ENCODE measurements around the gene DDAH1.
A peak's percentile ranks its signal among the peaks of the same experiment; 100 is the strongest.

The DDAH1 gene

DNA sequence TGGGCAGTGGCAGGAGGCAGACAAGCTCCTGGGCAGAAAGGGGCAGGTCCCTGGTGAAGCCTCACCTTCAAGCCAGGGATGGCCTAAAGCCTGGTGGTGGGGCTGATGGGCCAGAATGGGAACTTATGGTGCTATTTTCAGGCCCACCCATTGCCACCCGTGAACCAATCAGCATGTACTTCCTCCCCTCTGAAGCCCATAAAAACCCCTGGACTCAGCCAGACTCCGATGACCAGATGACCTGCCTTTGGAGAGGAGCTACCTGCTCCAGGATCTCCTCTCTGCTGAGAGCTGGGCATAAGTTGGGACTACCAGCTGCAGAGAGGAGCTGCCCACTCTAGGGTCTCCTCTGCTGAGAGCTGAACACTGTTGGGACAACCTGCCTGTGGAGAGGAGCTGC is 180.8 kb downstream of the DDAH1 start:
- H3K27me3 ChIP-seq = no peaks in the 10 kb centered on the region
- H3K36me3 ChIP-seq = no peaks in the 10 kb centered on the region
- no peak for TF ChIP-seq Cebpa-rat (IDR thresholded peaks at IDR 0.05)
- H3K9ac ChIP-seq = no peak overlapping the region
- H4K20me1 ChIP-seq = no peaks in the 10 kb centered on the region
- H3K4me1 ChIP-seq = peaks cover 6% of the 10 kb centered on the region
- no peak overlapping the region for H3K27ac ChIP-seq
- H3K4me2 ChIP-seq = no peak overlapping the region
- no peak overlapping the region for H3K4me3 ChIP-seq
- peaks cover 14% of the 10 kb centered on the region for H3K9me3 ChIP-seq

GRCh38 chr1:85283475-85284199 is 181.3 kb downstream of the DDAH1 start:
- Histone ChIP-seq H3K9me3 (peaks cover 14% of the 10 kb centered on the region), H3K27ac (no peak overlapping the region), H3K4me1 (peaks cover 5% of the 10 kb centered on the region; the same call in 1 of the 2 replicates), H3K4me3 (no peak overlapping the region), H3K9ac (no peak overlapping the region), H4K20me1 (no peaks in the 10 kb centered on the region), H3K27me3 (no peaks in the 10 kb centered on the region), H3K36me3 (no peaks in the 10 kb centered on the region), H3K4me2 (0 out of 2 replicates have a peak overlapping the region, but pooled peaks have one; percentile 12)
- no peak for TF ChIP-seq Cebpa-rat (IDR thresholded peaks at IDR 0.05)

GRCh38 chr1:85282424-85282823 is 182.5 kb downstream of the DDAH1 start:
- Histone ChIP-seq H3K27ac (no peak overlapping the region), H3K9me3 (peaks cover 14% of the 10 kb centered on the region), H3K9ac (no peak overlapping the region)

GRCh38 chr1:85280636-85281035 is 184.3 kb downstream of the DDAH1 start:
- peaks cover 15% of the 10 kb centered on the region for H3K4me1 ChIP-seq
- no peak overlapping the region for H3K4me2 ChIP-seq
- no peak overlapping the region for H3K9ac ChIP-seq
- no peak overlapping the region for H3K4me3 ChIP-seq
- H3K9me3 ChIP-seq = peaks cover 14% of the 10 kb centered on the region
- peaks cover 2% of the 10 kb centered on the region for H4K20me1 ChIP-seq
- no peaks in the 10 kb centered on the region for H3K27me3 ChIP-seq
- H3K27ac ChIP-seq = no peak overlapping the region
- TF ChIP-seq Cebpa-rat (IDR thresholded peaks at IDR 0.05) = no peak
- no peaks in the 10 kb centered on the region for H3K36me3 ChIP-seq

More at GRCh38 chr1:85282424-85282823, 182.5 kb downstream of the DDAH1 start:
- Histone ChIP-seq H3K4me3 (no peak overlapping the region), H3K36me3 (no peaks in the 10 kb centered on the region), H3K4me1 (peaks cover 7% of the 10 kb centered on the region), H4K20me1 (no peaks in the 10 kb centered on the region), H3K4me2 (no peak overlapping the region), H3K27me3 (no peaks in the 10 kb centered on the region)
- no peak for TF ChIP-seq Cebpa-rat (IDR thresholded peaks at IDR 0.05)

- H3K36me3 ChIP-seq = no peaks in the 10 kb centered on the region
- H4K20me1 ChIP-seq = peaks cover 13% of the 10 kb centered on the region
- H3K27ac ChIP-seq = no peak overlapping the region
- TF ChIP-seq Cebpa-rat (IDR thresholded peaks at IDR 0.05) = no peak
- H3K4me3 ChIP-seq = no peak overlapping the region
- H3K4me2 ChIP-seq = no peak overlapping the region
- peaks cover 9% of the 10 kb centered on the region for H3K9me3 ChIP-seq
- H3K4me1 ChIP-seq = peaks cover 26% of the 10 kb centered on the region
- no peak overlapping the region for H3K9ac ChIP-seq
- no peaks in the 10 kb centered on the region for H3K27me3 ChIP-seq
Measured at GRCh38 chr1:85279458-85280080, 185.4 kb downstream of the DDAH1 start.

- Histone ChIP-seq H3K9me3 (0 out of 2 replicates have a peak, but pooled peaks cover 2% of the 10 kb centered on the region), H3K4me2 (no peak overlapping the region), H3K36me3 (no peaks in the 10 kb centered on the region), H3K27ac (no peak overlapping the region), H4K20me1 (peaks cover 20% of the 10 kb centered on the region), H3K4me1 (peaks cover 32% of the 10 kb centered on the region), H3K9ac (no peak overlapping the region), H3K4me3 (no peak overlapping the region), H3K27me3 (no peaks in the 10 kb centered on the region)
- no peak for TF ChIP-seq Cebpa-rat (IDR thresholded peaks at IDR 0.05)
Measured at GRCh38 chr1:85278853-85279314, 186.1 kb downstream of the DDAH1 start.

- H3K4me2 ChIP-seq = no peak overlapping the region
- H3K4me3 ChIP-seq = no peak overlapping the region
- no peaks in the 10 kb centered on the region for H3K9me3 ChIP-seq
- peaks cover 31% of the 10 kb centered on the region for H3K4me1 ChIP-seq
- no peaks in the 10 kb centered on the region for H3K27me3 ChIP-seq
- peaks cover 5% of the 10 kb centered on the region for H3K36me3 ChIP-seq
- no peak overlapping the region for H3K9ac ChIP-seq
- H3K27ac ChIP-seq = no peak overlapping the region
- no peak for TF ChIP-seq Cebpa-rat (IDR thresholded peaks at IDR 0.05)
- H4K20me1 ChIP-seq = peaks cover 30% of the 10 kb centered on the region
Measured at GRCh38 chr1:85277802-85278201, 187.2 kb downstream of the DDAH1 start.

DNA sequence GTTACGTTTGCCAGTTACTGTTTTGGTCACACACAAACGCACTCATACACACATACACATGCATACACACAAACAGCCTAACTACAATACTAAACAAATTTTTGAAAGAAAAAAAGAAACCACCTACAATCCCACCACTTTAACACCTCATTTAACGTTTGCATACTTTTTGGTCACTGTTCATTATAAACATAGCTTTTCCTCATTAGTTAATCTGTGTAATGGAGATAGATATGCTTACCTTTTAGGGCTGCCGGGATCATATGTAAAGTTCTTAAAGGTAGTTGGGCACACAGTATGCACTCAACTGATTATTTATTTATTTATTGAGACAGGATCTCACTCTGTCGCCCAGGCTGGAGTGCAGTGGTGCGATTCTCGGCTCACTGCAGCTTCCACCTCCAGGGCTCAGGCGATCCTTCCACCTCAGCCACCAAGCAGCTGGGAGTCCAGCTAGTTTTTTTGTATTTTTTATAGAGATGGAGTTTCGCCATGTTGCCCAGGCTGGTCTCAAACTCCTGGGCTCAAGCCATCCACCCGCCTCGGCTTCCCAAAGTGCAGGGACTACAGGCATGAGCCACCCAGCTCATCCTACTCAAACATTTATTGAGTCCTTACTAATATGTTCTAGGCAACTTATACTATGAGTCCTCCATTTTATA is 187.8 kb downstream of the DDAH1 start:
- H4K20me1 ChIP-seq = peaks cover 37% of the 10 kb centered on the region
- H3K27ac ChIP-seq = peak overlapping the region; percentile 60
- H3K9ac ChIP-seq = peak overlapping the region; percentile 51
- no peaks in the 10 kb centered on the region for H3K27me3 ChIP-seq
- H3K36me3 ChIP-seq = peaks cover 12% of the 10 kb centered on the region
- H3K9me3 ChIP-seq = no peaks in the 10 kb centered on the region
- peak overlapping the region; percentile 87 for H3K4me3 ChIP-seq
- peaks cover 31% of the 10 kb centered on the region for H3K4me1 ChIP-seq
- no peak for TF ChIP-seq Cebpa-rat (IDR thresholded peaks at IDR 0.05)
- H3K4me2 ChIP-seq = peak overlapping the region; percentile 80

DNA sequence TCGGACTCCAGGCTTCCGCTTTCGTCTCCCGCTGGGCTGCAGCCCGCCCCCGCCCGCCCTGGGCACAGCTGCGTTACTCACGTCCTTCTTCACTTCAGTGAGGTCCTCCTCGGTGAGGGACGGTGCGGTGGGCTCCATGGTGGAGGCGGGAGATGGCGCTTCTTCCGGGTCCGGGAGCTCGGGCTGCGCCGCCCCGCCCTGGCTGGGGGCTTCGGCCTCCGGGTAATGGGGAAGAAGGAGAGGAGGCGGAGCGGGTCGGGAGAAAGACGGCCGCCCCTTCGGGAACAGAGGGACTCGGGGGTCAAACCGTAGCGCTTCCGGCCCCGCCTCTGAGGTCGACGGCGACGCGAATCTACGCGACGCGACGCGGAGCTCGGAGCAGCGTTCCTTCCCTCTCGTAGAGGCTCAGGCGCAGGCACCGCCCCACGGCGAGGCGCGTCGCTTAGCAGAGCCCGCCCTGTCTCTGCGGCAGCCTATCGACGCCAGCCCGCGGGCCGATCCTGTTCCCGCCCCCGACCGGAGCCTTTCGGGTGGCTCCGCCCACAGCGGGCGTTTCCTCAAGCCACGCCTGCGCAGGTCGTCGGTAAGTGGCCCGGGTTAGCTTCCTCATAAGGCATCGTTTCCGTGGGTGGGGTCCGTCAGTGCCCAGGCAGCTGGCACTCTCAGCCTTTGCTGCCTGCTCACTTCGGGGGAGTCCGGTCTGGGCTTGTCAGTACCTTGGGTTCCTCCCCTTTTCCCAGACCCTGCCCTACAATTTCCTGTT is 188.6 kb downstream of the DDAH1 start, which contains the start of gene BCL10:
Gene BCL10, minus strand, starts transcription at position 418 of the 763 bp plus-strand sequence. Its CDS starts 280 bp downstream, at position 138.
- Histone ChIP-seq H4K20me1 (peaks cover 44% of the 10 kb centered on the region), H3K27ac (peak within 1 kb of the TSS; percentile 88), H3K9me3 (no peaks in the 10 kb centered on the region), H3K4me3 (peak within 1 kb of the TSS; percentile 87), H3K9ac (peak within 1 kb of the TSS; percentile 90), H3K4me1 (peaks cover 31% of the 10 kb centered on the region), H3K27me3 (no peaks in the 10 kb centered on the region), H3K4me2 (peak within 1 kb of the TSS; percentile 95), H3K36me3 (peaks cover 19% of the 10 kb centered on the region)
- no peak for TF ChIP-seq Cebpa-rat (IDR thresholded peaks at IDR 0.05)

Data from BLaER1 (cell line).